Pons (tissue), 1 donor: ENCODE results near the gene USP40.

Source experiments
- DNase-seq: peaks from one replicate; pipeline ENCODE4 v3.0.0-alpha.2; 2016; ENCODE audit warnings: low spot score

The USP40 gene

GRCh38 chr2:233474308-233475160 is 92.0 kb downstream of the USP40 start:
- no peak for DNase-seq

- no peak for DNase-seq
Observed at GRCh38 chr2:233473878-233474277, 92.7 kb downstream of the USP40 start.

- no peak for DNase-seq
Observed at GRCh38 chr2:233473386-233473791, 93.2 kb downstream of the USP40 start.

- DNase-seq = no peak
Observed at GRCh38 chr2:233471291-233472035, 95.1 kb downstream of the USP40 start.

GRCh38 chr2:233470839-233471238 is 95.7 kb downstream of the USP40 start:
- DNase-seq = no peak

GRCh38 chr2:233470011-233470687 is 96.4 kb downstream of the USP40 start:
- peak; percentile 93 for DNase-seq

- no peak for DNase-seq
Observed at GRCh38 chr2:233469261-233470010, 97.1 kb downstream of the USP40 start.

- DNase-seq = no peak
Observed at GRCh38 chr2:233468741-233469110, 97.9 kb downstream of the USP40 start.

- no peak for DNase-seq
Observed at GRCh38 chr2:233468047-233468740, 98.4 kb downstream of the USP40 start.

GRCh38 chr2:233466991-233467603 is 99.5 kb downstream of the USP40 start:
- DNase-seq = peak; percentile 85

- DNase-seq = no peak
Observed at GRCh38 chr2:233464531-233465240, 101.9 kb downstream of the USP40 start.

- DNase-seq = no peak
Observed at GRCh38 chr2:233464056-233464455, 102.5 kb downstream of the USP40 start.

GRCh38 chr2:233463586-233463985 is 103.0 kb downstream of the USP40 start:
- DNase-seq = no peak

GRCh38 chr2:233462826-233463470 is 103.6 kb downstream of the USP40 start:
- DNase-seq = no peak

- no peak for DNase-seq
Observed at GRCh38 chr2:233462202-233462785, 104.3 kb downstream of the USP40 start.

- no peak for DNase-seq
Observed at GRCh38 chr2:233461481-233461891, 105.1 kb downstream of the USP40 start.

GRCh38 chr2:233460726-233461441 is 105.7 kb downstream of the USP40 start:
- DNase-seq = peak; percentile 30

GRCh38 chr2:233459426-233459825 is 107.2 kb downstream of the USP40 start:
- DNase-seq = no peak

- no peak for DNase-seq
Observed at GRCh38 chr2:233458826-233459225, 107.8 kb downstream of the USP40 start.
